ENCODE measurements around the gene CPT1C. TPM values are rescaled to one million over a fixed set of nuclear protein-coding genes. Genes with fewer than 3 reads are reported as not detected.

CPT1C gene
- total and polyA plus RNA-seq, 2 of the 8 experiments (the other 6 are each of a cell fraction or from before 2014, with no cell fraction given): 79.6 to 91.8 TPM

GRCh38 chr19:49665351-49666119 lies 25.4 kb upstream of the CPT1C start, which contains the start of the genes BCL2L12 and IRF3 (continued):
- TF ChIP-seq EP300 (IDR thresholded peaks at IDR 0.05; ENCODE audit: borderline replicate concordance in 1 of 2, low read depth in 2 of 2, low read length in 2 of 2): no peak
- no peak for TF ChIP-seq KDM5A (IDR thresholded peaks at IDR 0.05; ENCODE audit: low read length)
- no peak for TF ChIP-seq EGR1 (IDR thresholded peaks at IDR 0.05; ENCODE audit: borderline replicate concordance, low read depth, low read length)
- peak; percentile 38 for TF ChIP-seq TAF7 (optimal IDR thresholded peaks at IDR 0.05; ENCODE audit: borderline replicate concordance, low read depth, low read length)
- no peak for TF ChIP-seq SIRT6 (IDR thresholded peaks at IDR 0.05; ENCODE audit: low read length)
- TF ChIP-seq GABPA (IDR thresholded peaks at IDR 0.05; ENCODE audit: borderline replicate concordance, insufficient read depth, low read length): no peak
- TF ChIP-seq JUN (IDR thresholded peaks at IDR 0.05; ENCODE audit: low read depth, low read length): no peak
- 0 out of 2 replicates have a peak, but pooled peaks have one; percentile 34 for TF ChIP-seq ATF2 (IDR thresholded peaks at IDR 0.05; ENCODE audit: low read length)
- no peak; the same call in 1 of the 2 replicates for TF ChIP-seq CREB1 (IDR thresholded peaks at IDR 0.05)
- no peak for TF ChIP-seq POLR2A (IDR thresholded peaks at IDR 0.05; ENCODE audit: control extremely low read depth in 1 of 2, low read depth in 2 of 2, low read length in 2 of 2)
- no peak for TF ChIP-seq POU5F1 (IDR thresholded peaks at IDR 0.05; ENCODE audit: low read depth, low read length)
- TF ChIP-seq HDAC6 (IDR thresholded peaks at IDR 0.05; ENCODE audit: low read depth, low read length): no peak
- TF ChIP-seq USF2 (IDR thresholded peaks at IDR 0.05; ENCODE audit: low read length): 0 out of 2 replicates have a peak, but pooled peaks have one; percentile 27
- no peak for TF ChIP-seq ASH2L (IDR thresholded peaks at IDR 0.05; ENCODE audit: low read length)
- no peak for TF ChIP-seq RNF2 (IDR thresholded peaks at IDR 0.05; ENCODE audit: borderline replicate concordance, low read depth, low read length, missing control alignments, poor library complexity, severe bottlenecking)
- 0 out of 2 replicates have a peak, but pooled peaks have one; percentile 36 for TF ChIP-seq SP1 (IDR thresholded peaks at IDR 0.05; ENCODE audit: low read depth, low read length)
- TF ChIP-seq BRCA1 (IDR thresholded peaks at IDR 0.05; ENCODE audit: low read depth, low read length): no peak
- no peak for TF ChIP-seq MAFK (IDR thresholded peaks at IDR 0.05; ENCODE audit: low read depth, low read length)
- TF ChIP-seq KDM4A (IDR thresholded peaks at IDR 0.05; ENCODE audit: low read depth, low read length, severe bottlenecking): peak; percentile 12

Data from H1 (cell line).